HG03571 (cell line): Measurements from ENCODE around the gene KRTAP5-4.
"Not testable (repeated sequence)": the region's sequence is repeated elsewhere in the genome, so short reads cannot be mapped to it uniquely, and the experiment has no call there.

ENCODE experiments used
- ATAC-seq: cut with Tn5 transposase; IDR thresholded peaks from one replicate; pipeline ENCODE4 v1.9.1; 2021; ENCODE audit not compliant: unreplicated experiment

The KRTAP5-4 gene

GRCh38 chr11:1639102-1639620 is 17.2 kb upstream of the KRTAP5-4 start:
- ATAC-seq: no peak

GRCh38 chr11:1638344-1638743 is 16.4 kb upstream of the KRTAP5-4 start:
- ATAC-seq: no peak

- no peak for ATAC-seq
Observed at GRCh38 chr11:1637628-1638027, 15.7 kb upstream of the KRTAP5-4 start.

- ATAC-seq: no peak
Observed at GRCh38 chr11:1636291-1636950, 14.5 kb upstream of the KRTAP5-4 start.

- no peak for ATAC-seq
Observed at GRCh38 chr11:1633864-1634263, 11.9 kb upstream of the KRTAP5-4 start.

GRCh38 chr11:1632053-1632714 is 10.2 kb upstream of the KRTAP5-4 start:
- ATAC-seq: no peak

GRCh38 chr11:1631066-1631568 is 9.2 kb upstream of the KRTAP5-4 start:
- no peak for ATAC-seq

- ATAC-seq: no peak
Observed at GRCh38 chr11:1630271-1630670, 8.3 kb upstream of the KRTAP5-4 start.

- ATAC-seq: no peak
Observed at GRCh38 chr11:1629326-1630185, 7.6 kb upstream of the KRTAP5-4 start, which contains the start of gene KRTAP5-5. TSS of gene KRTAP5-5 (plus strand) at chr11:1629775. CDS start at chr11:1629841, 66 bp downstream.

- ATAC-seq: no peak
Observed at GRCh38 chr11:1628506-1629325, 6.8 kb upstream of the KRTAP5-4 start.

GRCh38 chr11:1625541-1625940 is 3.6 kb upstream of the KRTAP5-4 start:
- no peak for ATAC-seq

- ATAC-seq: no peak
Observed at GRCh38 chr11:1624621-1625020, 2.7 kb upstream of the KRTAP5-4 start.

- no peak for ATAC-seq
Observed at GRCh38 chr11:1623716-1624115, 1.8 kb upstream of the KRTAP5-4 start.

GRCh38 chr11:1619449-1619848 is 2.5 kb downstream of the KRTAP5-4 start:
- ATAC-seq: no peak

GRCh38 chr11:1618231-1618630 is 3.7 kb downstream of the KRTAP5-4 start:
- ATAC-seq: no peak

- ATAC-seq: no peak
Observed at GRCh38 chr11:1608363-1608762, 13.6 kb downstream of the KRTAP5-4 start, which contains the start of gene KRTAP5-3. TSS of gene KRTAP5-3 (minus strand) at chr11:1608463. CDS start at chr11:1608385, 78 bp downstream.

GRCh38 chr11:1607901-1608300 is 14.0 kb downstream of the KRTAP5-4 start:
- ATAC-seq: not testable (repeated sequence)

- not testable (repeated sequence) for ATAC-seq
Observed at GRCh38 chr11:1607156-1607845, 14.6 kb downstream of the KRTAP5-4 start.

GRCh38 chr11:1605923-1606322 is 16.0 kb downstream of the KRTAP5-4 start:
- peak; percentile 78 for ATAC-seq

- ATAC-seq: no peak
Observed at GRCh38 chr11:1604711-1605110, 17.2 kb downstream of the KRTAP5-4 start.
